Stimulated activated CD8-positive, alpha-beta memory T cell treated with anti-CD3 and anti-CD28 coated beads, Interleukin-4, amount 100 ng/mL, for 1 hour (primary cell): ENCODE results near the gene CXCL1.

Experiments used
- DNase-seq, 2 donors: peaks; one replicate each; pipeline ENCODE4 v3.0.0-alpha.2; 2020; ENCODE audit warnings: low read depth in 2 of 2, low spot score in 1 of 2

Gene CXCL1

GRCh38 chr4:73869130-73870055 lies at the start of gene CXCL1:
Gene CXCL1 (plus strand): TSS chr4:73869393. CDS start chr4:73869471, 78 bp downstream.
- no peak for DNase-seq

GRCh38 chr4:73821325-73821724 lies 47.9 kb upstream of the CXCL1 start:
- DNase-seq, result no peak

- no peak for DNase-seq
Observed at GRCh38 chr4:73822389-73822788, 46.8 kb upstream of the CXCL1 start.

- DNase-seq, result no peak
Observed at GRCh38 chr4:73822812-73823504, 46.2 kb upstream of the CXCL1 start.

GRCh38 chr4:73823760-73824159 lies 45.4 kb upstream of the CXCL1 start:
- no peak for DNase-seq

GRCh38 chr4:73828956-73829355 lies 40.2 kb upstream of the CXCL1 start:
- no peak for DNase-seq

- DNase-seq, result no peak
Observed at GRCh38 chr4:73831569-73831968, 37.6 kb upstream of the CXCL1 start.

GRCh38 chr4:73832651-73833237 lies 36.4 kb upstream of the CXCL1 start:
- no peak for DNase-seq

GRCh38 chr4:73836373-73837279 lies 32.6 kb upstream of the CXCL1 start, which contains the start of gene CXCL6:
Gene CXCL6 (plus strand): TSS chr4:73836678. CDS start chr4:73836751, 73 bp downstream.
- no peak for DNase-seq

- DNase-seq, result no peak
Observed at GRCh38 chr4:73839071-73839470, 30.1 kb upstream of the CXCL1 start.

GRCh38 chr4:73839715-73840114 lies 29.5 kb upstream of the CXCL1 start:
- DNase-seq, result no peak

GRCh38 chr4:73841243-73841925 lies 27.8 kb upstream of the CXCL1 start:
- no peak for DNase-seq

GRCh38 chr4:73842696-73843095 lies 26.5 kb upstream of the CXCL1 start:
- DNase-seq, result no peak

GRCh38 chr4:73843369-73843768 lies 25.8 kb upstream of the CXCL1 start:
- DNase-seq, result no peak

GRCh38 chr4:73844345-73844744 lies 24.8 kb upstream of the CXCL1 start:
- no peak for DNase-seq

- no peak for DNase-seq
Observed at GRCh38 chr4:73844806-73845205, 24.4 kb upstream of the CXCL1 start.

GRCh38 chr4:73847526-73848182 lies 21.5 kb upstream of the CXCL1 start:
- DNase-seq, result no peak

- DNase-seq, result no peak
Observed at GRCh38 chr4:73848183-73848777, 20.9 kb upstream of the CXCL1 start.

- DNase-seq, result no peak
Observed at GRCh38 chr4:73850261-73850970, 18.8 kb upstream of the CXCL1 start.
